ENCODE results near the gene ST6GALNAC6. TPM values are rescaled to one million over a fixed set of nuclear protein-coding genes. Genes with fewer than 3 reads are reported as not detected.
A peak's percentile ranks its signal among the peaks of the same experiment; 100 is the strongest.

ST6GALNAC6 gene
- total and polyA plus RNA-seq, 11 donors = 28.4 to 75.9 (median 43.2) TPM

- ATAC-seq (no peak), DNase-seq (peak in 1 of 5 donors; percentile 26)
- H3K36me3 ChIP-seq = peaks cover 0 to 28% (median 26%) of the 10 kb centered on the region in 9 donors
- H3K4me3 ChIP-seq = peak overlapping the region in 2 of 12 donors; percentile 28 to 51
- no peak for TF ChIP-seq CTCF (IDR thresholded peaks at IDR 0.05)
- TF ChIP-seq POLR2A (IDR thresholded peaks at IDR 0.05) = no peak
- intact Hi-C loops (cut with DNase I) = no loop called here
- H3K9me3 ChIP-seq = no peaks in the 10 kb centered on the region
- peaks cover 9 to 56% (median 36%) of the 10 kb centered on the region in 12 donors for H3K4me1 ChIP-seq
- H3K27me3 ChIP-seq = no peaks in the 10 kb centered on the region
- H3K27ac ChIP-seq = peak overlapping the region in 10 of 12 donors; percentile 32 to 93 (median 82)
- WGBS, 4 donors = 89 to 93% (median 92%) methylated on average over 12 of the region's 12 CpGs
These were observed 6.4 kb upstream of the ST6GALNAC6 start for GRCh38 chr9:127905788-127906191.

GRCh38 chr9:127905004-127905728 is 5.8 kb upstream of the ST6GALNAC6 start:
- ATAC-seq (peak in 3 of 4 donors; percentile 2 to 4 (median 2)), DNase-seq (peak in 1 of 5 donors; percentile 29)
- TF ChIP-seq POLR2A (IDR thresholded peaks at IDR 0.05) = no peak
- no peak for TF ChIP-seq CTCF (IDR thresholded peaks at IDR 0.05)
- Histone ChIP-seq H3K4me3 (peak overlapping the region in 3 of 12 donors; percentile 16 to 51 (median 28)), H3K27me3 (no peaks in the 10 kb centered on the region), H3K36me3 (peaks cover 0 to 24% (median 19%) of the 10 kb centered on the region in 9 donors), H3K4me1 (peaks cover 9 to 56% (median 36%) of the 10 kb centered on the region in 12 donors), H3K27ac (peak overlapping the region; percentile 67 to 93 (median 81)), H3K9me3 (no peaks in the 10 kb centered on the region)
- intact Hi-C loops (cut with DNase I) = no loop called here
- WGBS, 4 donors = 63 to 88% (median 70%) methylated on average over 3 to 5 of the region's 5 CpGs

GRCh38 chr9:127904561-127905003 is 5.2 kb upstream of the ST6GALNAC6 start:
- H3K4me3 ChIP-seq = peak overlapping the region in 3 of 12 donors; percentile 16 to 51 (median 28)
- intact Hi-C loops (cut with DNase I) = no loop called here
- peak overlapping the region; percentile 67 to 93 (median 81) for H3K27ac ChIP-seq
- TF ChIP-seq CTCF (IDR thresholded peaks at IDR 0.05) (no peak), POLR2A (IDR thresholded peaks at IDR 0.05) (no peak)
- H3K36me3 ChIP-seq = peaks cover 0 to 18% (median 13%) of the 10 kb centered on the region in 9 donors
- no peaks in the 10 kb centered on the region for H3K9me3 ChIP-seq
- WGBS, 4 donors = 36 to 51% (median 43%) methylated on average over 10 to 12 of the region's 12 CpGs
- DNase-seq (peak in 1 of 5 donors; percentile 66), ATAC-seq (peak in 3 of 4 donors; percentile 5 to 34 (median 18))
- no peaks in the 10 kb centered on the region for H3K27me3 ChIP-seq
- peaks cover 9 to 62% (median 42%) of the 10 kb centered on the region in 12 donors for H3K4me1 ChIP-seq

Measured in heart left ventricle (tissue), 16 donors.